ENCODE results near the gene NUP93. TPM values are rescaled to one million over a fixed set of nuclear protein-coding genes. Genes with fewer than 3 reads are reported as not detected.

NUP93 gene
- total and polyA plus RNA-seq, 2 of the 8 experiments (the other 6 are each of a cell fraction or from before 2014, with no cell fraction given), result 147 to 201 TPM

DNA sequence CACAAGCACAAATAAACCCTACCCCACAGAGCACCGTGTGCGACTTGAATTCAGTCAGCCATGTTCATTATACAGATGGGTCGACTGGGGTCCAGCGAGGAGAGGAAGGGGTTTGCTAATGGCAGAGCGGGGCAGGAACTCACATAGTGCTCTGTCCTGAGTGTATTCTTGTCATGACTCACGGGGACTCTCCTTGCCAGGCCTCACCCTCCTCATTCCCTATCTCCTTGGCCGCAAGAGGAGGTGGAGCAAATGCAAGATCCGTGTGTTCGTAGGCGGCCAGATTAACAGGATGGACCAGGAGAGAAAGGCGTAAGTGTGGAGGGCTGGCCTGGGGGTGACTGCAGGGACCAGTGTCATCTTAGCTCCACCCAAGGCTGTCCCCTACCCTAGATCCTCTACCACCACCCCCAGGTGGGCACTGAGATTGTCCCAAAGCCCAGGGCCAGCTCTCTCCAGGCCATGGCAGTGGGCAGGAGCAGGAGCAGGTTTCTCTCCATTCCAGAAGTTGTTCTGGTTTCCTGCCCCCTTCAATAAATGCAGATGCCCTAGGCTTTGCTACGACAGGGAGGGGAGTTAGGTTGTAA lies 164.5 kb downstream of the NUP93 start:
- Histone ChIP-seq H3K79me1 (ENCODE audit: low read depth, low read length) (no peaks in the 10 kb centered on the region), H3K4me2 (ENCODE audit: insufficient read depth in 1 of 2, low read depth in 2 of 2, low read length in 2 of 2) (no peak overlapping the region), H2AK5ac (ENCODE audit: low read depth, low read length) (no peak overlapping the region), H2BK20ac (ENCODE audit: low read length) (no peak overlapping the region), H2BK12ac (ENCODE audit: low read depth, low read length) (no peak overlapping the region), H3K4me3 (ENCODE audit: extremely low read depth in 1 of 4, insufficient read depth in 2 of 4, low read depth in 3 of 4, low read length in 4 of 4) (no peak overlapping the region), H3K27ac (ENCODE audit: low read depth, low read length) (no peak overlapping the region), H3K79me2 (ENCODE audit: control insufficient read depth in 1 of 2, insufficient read depth in 2 of 2, low read length in 2 of 2) (no peaks in the 10 kb centered on the region), H2AFZ (ENCODE audit: low read length) (peak overlapping the region; percentile 75; the same call in 1 of the 2 replicates), H3K56ac (replicated peaks; ENCODE audit: insufficient read length, low read depth, low read length) (no peak overlapping the region), H3K36me3 (ENCODE audit: control insufficient read depth in 2 of 4, insufficient read depth in 4 of 4, low read length in 3 of 4) (no peaks in the 10 kb centered on the region), H2BK120ac (replicated peaks; ENCODE audit: low read depth, low read length) (no peak overlapping the region), H3K27me3 (replicated peaks in 1 of 4; ENCODE audit: control insufficient read depth in 3 of 4, extremely low read depth in 1 of 4, insufficient read depth in 3 of 4, low read length in 3 of 4) (no peaks in the 10 kb centered on the region), H3K23ac (ENCODE audit: insufficient read length) (no peak overlapping the region), H4K20me1 (replicated peaks in 1 of 2; ENCODE audit: control insufficient read depth in 1 of 2, insufficient read depth in 2 of 2, low read length in 2 of 2) (no peaks in the 10 kb centered on the region), H4K91ac (replicated peaks; ENCODE audit: insufficient read length, low read length) (no peak overlapping the region), H3K4ac (replicated peaks; ENCODE audit: insufficient read length, low read depth, low read length) (no peak overlapping the region), H3K14ac (ENCODE audit: insufficient read length) (no peak overlapping the region), H3K9ac (replicated peaks in 1 of 4; ENCODE audit: extremely low read depth in 1 of 4, low read depth in 3 of 4, low read length in 3 of 4) (no peak overlapping the region), H3K18ac (ENCODE audit: extremely low read depth, low read length) (no peak overlapping the region), H3K9me3 (ENCODE audit: insufficient read depth in 2 of 2, low read depth in 1 of 2, low read length in 1 of 2) (no peaks in the 10 kb centered on the region), H4K5ac (ENCODE audit: insufficient read length, low read depth, low read length) (no peak overlapping the region), H2BK15ac (ENCODE audit: low read length) (no peak overlapping the region), H3K23me2 (ENCODE audit: low read depth, low read length) (no peaks in the 10 kb centered on the region), H4K8ac (ENCODE audit: extremely low read depth, insufficient read depth, low read length) (no peak overlapping the region), H2BK5ac (ENCODE audit: low read depth, low read length) (no peak overlapping the region), H3K4me1 (replicated peaks in 1 of 4; ENCODE audit: control insufficient read depth in 3 of 4, insufficient read depth in 4 of 4, low read length in 3 of 4) (no peaks in the 10 kb centered on the region)
- DNase-seq (ENCODE audit: low read depth in 1 of 2, low spot score in 2 of 2), result no peak
- WGBS, 2 experiments (ENCODE audit: extremely low coverage in 1 of 2, insufficient coverage in 1 of 2, insufficient read length in 1 of 2, insufficient replicate concordance in 2 of 2, low coverage in 1 of 2, low lambda C conversion rate in 2 of 2, missing lambda C conversion rate in 1 of 2), result 92% methylated on average over 12 of the region's 12 CpGs; no CpG with 5 or more reads in 1 of the 2 experiments
- no peak for FAIRE-seq
- CTCF ChIA-PET (ENCODE audit: partially characterized antibody), result interaction anchor here (0.9 to 3.3 kb wide), 5 partner anchors 8 to 33 kb away, joined by 3 to 8 read pairs (median 5); no protein-coding TSS in a partner anchor
- POLR2A ChIA-PET (ENCODE audit: partially characterized antibody), result no interaction called here
- TF ChIP-seq TBP (IDR thresholded peaks at IDR 0.05; ENCODE audit: low read depth, low read length) (no peak), SP4 (IDR thresholded peaks at IDR 0.05; ENCODE audit: low read length) (no peak), KDM1A (IDR thresholded peaks at IDR 0.05; ENCODE audit: borderline replicate concordance, low read length) (no peak), SUZ12 (IDR thresholded peaks at IDR 0.05; ENCODE audit: low read length) (no peak), CREB1 (IDR thresholded peaks at IDR 0.05) (no peak), CBX8 (IDR thresholded peaks at IDR 0.05; ENCODE audit: borderline replicate concordance, low read depth, low read length) (no peak), PHF8 (conservative IDR thresholded peaks at IDR 0.05; ENCODE audit: low read depth, low read length) (no peak), BACH1 (IDR thresholded peaks at IDR 0.05; ENCODE audit: low read length) (no peak), TAF1 (IDR thresholded peaks at IDR 0.05; ENCODE audit: low read depth, low read length) (no peak), SIRT6 (IDR thresholded peaks at IDR 0.05; ENCODE audit: low read length) (no peak), MAFK (IDR thresholded peaks at IDR 0.05; ENCODE audit: low read depth, low read length) (no peak)

Data from H1 (cell line).